ENCODE measurements around the gene STUB1. TPM values are rescaled to one million over a fixed set of nuclear protein-coding genes. Genes with fewer than 3 reads are reported as not detected.

STUB1 gene
- total and polyA plus RNA-seq, 2 experiments from 2014 or later, result 91.7 to 108 TPM

DNA sequence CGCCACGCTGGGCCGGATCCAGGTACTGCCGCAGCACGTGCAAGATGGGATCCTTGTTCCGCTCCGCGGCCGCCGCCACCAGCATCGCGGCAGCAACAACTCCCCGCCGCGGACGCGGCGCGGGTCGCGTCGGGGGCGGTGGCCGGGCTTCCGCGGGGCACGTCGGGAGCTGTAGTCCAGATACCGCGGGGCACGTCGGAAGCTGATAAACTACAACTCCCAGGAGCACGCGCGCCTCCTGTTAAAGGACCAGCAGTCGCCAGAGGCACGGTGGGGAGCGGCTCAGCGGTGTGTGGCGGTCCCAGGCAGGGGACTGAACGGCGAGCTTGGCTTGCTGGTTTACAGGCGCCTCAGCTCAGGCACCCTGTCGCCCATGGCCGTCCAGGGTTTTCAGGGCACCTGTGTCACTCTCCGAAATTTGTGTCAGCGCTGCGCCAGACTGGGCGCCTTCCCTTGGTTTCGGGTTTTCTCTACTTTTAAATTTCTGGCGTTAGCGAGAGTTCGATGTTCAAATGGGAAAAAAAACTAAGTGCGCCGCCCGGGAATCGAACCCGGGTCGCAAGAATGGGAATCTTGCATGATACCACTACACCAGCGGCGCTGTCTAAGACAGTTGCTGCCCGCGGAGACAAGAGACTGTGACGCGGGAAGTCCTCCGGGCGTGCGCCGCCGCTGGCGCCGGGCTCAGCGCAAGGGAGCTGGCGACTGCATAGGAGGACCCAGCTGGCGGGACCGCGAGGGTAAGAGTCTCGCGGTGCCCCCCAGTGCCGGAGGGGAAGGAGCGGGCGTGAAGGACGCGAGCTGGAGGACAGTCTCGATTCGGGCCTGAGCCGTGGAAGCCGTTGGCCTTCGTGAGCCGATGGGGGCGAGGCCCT lies 43.8 kb upstream of the STUB1 start, which contains the start of gene METTL26:
Gene METTL26 (minus strand): TSS at position 100 of the 875 bp plus-strand sequence. CDS start 15 bp downstream, at position 85.
- Histone ChIP-seq H2AFZ (peak within 1 kb of the TSS; percentile 81; the same call in 1 of the 2 replicates), H3F3A (replicated peaks; ENCODE audit: low read depth) (0 out of 2 replicates have a peak, but pooled peaks cover 6% of the 10 kb centered on the region), H3K36me3 (ENCODE audit: insufficient read depth) (no peaks in the 10 kb centered on the region), H3K79me2 (replicated peaks; ENCODE audit: insufficient read depth) (no peaks in the 10 kb centered on the region; the same call in 1 of the 2 replicates), H3K27me3 (ENCODE audit: insufficient read depth) (no peaks in the 10 kb centered on the region), H3K4me3 (peak within 1 kb of the TSS; percentile 95), H3K4me2 (peak within 1 kb of the TSS; percentile 97), H3K9me2 (ENCODE audit: insufficient read depth) (no peaks in the 10 kb centered on the region), H4K20me1 (replicated peaks; ENCODE audit: insufficient read depth) (no peaks in the 10 kb centered on the region), H3K27ac (ENCODE audit: low read depth) (0 out of 2 replicates have a peak within 1 kb of the TSS, but pooled peaks have one; percentile 20), H3K4me1 (ENCODE audit: insufficient read depth) (peaks cover 19% of the 10 kb centered on the region)
- Mint-ChIP-seq H3K27ac (peak within 1 kb of the TSS; percentile 89), H3K4me1 (peaks cover 20% of the 10 kb centered on the region), H3K36me3 (ENCODE audit: low read depth) (no peaks in the 10 kb centered on the region), H3K4me3 (peak within 1 kb of the TSS; percentile 89), H3K27me3 (ENCODE audit: insufficient read depth, low read depth, poor library complexity) (peaks cover 18% of the 10 kb centered on the region), H3K9me3 (peaks cover 4% of the 10 kb centered on the region; the same call in 2 of the 3 replicates)
- DNase-seq (ENCODE audit: low spot score) (peak; percentile 98), ATAC-seq (peak; percentile 75)
- TF ChIP-seq ETS1 (IDR thresholded peaks at IDR 0.05), result peak; percentile 97
- no peak for TF ChIP-seq NANOG (IDR thresholded peaks at IDR 0.05; ENCODE audit: borderline replicate concordance)
- TF ChIP-seq ZNF114 (CRISPR knock-in tag; IDR thresholded peaks at IDR 0.05), result no peak
- TF ChIP-seq EZH2 (IDR thresholded peaks at IDR 0.05; ENCODE audit: low read depth, unreplicated experiment), result no peak
- TF ChIP-seq POLR2AphosphoS5 (IDR thresholded peaks at IDR 0.05; ENCODE audit: low read depth), result peak; percentile 89
- no peak for TF ChIP-seq ZNF462 (CRISPR knock-in tag; IDR thresholded peaks at IDR 0.05)
- no peak for TF ChIP-seq ZNF331 (CRISPR knock-in tag; IDR thresholded peaks at IDR 0.05; ENCODE audit: low read depth)
- TF ChIP-seq, protein P1, sequence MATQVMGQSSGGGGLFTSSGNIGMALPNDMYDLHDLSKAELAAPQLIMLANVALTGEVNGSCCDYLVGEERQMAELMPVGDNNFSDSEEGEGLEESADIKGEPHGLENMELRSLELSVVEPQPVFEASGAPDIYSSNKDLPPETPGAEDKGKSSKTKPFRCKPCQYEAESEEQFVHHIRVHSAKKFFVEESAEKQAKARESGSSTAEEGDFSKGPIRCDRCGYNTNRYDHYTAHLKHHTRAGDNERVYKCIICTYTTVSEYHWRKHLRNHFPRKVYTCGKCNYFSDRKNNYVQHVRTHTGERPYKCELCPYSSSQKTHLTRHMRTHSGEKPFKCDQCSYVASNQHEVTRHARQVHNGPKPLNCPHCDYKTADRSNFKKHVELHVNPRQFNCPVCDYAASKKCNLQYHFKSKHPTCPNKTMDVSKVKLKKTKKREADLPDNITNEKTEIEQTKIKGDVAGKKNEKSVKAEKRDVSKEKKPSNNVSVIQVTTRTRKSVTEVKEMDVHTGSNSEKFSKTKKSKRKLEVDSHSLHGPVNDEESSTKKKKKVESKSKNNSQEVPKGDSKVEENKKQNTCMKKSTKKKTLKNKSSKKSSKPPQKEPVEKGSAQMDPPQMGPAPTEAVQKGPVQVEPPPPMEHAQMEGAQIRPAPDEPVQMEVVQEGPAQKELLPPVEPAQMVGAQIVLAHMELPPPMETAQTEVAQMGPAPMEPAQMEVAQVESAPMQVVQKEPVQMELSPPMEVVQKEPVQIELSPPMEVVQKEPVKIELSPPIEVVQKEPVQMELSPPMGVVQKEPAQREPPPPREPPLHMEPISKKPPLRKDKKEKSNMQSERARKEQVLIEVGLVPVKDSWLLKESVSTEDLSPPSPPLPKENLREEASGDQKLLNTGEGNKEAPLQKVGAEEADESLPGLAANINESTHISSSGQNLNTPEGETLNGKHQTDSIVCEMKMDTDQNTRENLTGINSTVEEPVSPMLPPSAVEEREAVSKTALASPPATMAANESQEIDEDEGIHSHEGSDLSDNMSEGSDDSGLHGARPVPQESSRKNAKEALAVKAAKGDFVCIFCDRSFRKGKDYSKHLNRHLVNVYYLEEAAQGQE (IDR thresholded peaks at IDR 0.05; ENCODE audit: unreplicated experiment), result no peak
- TF ChIP-seq CREB1 (CRISPR knock-in tag; IDR thresholded peaks at IDR 0.05; ENCODE audit: low read depth), result peak; percentile 64; the same call in 1 of the 2 replicates
- TF ChIP-seq EZH2phosphoT487 (IDR thresholded peaks at IDR 0.05; ENCODE audit: unreplicated experiment), result no peak
- no peak for TF ChIP-seq STAT1 (IDR thresholded peaks at IDR 0.05; ENCODE audit: unreplicated experiment)
- TF ChIP-seq JUNB (IDR thresholded peaks at IDR 0.05; ENCODE audit: unreplicated experiment), result no peak
- TF ChIP-seq, protein P2, sequence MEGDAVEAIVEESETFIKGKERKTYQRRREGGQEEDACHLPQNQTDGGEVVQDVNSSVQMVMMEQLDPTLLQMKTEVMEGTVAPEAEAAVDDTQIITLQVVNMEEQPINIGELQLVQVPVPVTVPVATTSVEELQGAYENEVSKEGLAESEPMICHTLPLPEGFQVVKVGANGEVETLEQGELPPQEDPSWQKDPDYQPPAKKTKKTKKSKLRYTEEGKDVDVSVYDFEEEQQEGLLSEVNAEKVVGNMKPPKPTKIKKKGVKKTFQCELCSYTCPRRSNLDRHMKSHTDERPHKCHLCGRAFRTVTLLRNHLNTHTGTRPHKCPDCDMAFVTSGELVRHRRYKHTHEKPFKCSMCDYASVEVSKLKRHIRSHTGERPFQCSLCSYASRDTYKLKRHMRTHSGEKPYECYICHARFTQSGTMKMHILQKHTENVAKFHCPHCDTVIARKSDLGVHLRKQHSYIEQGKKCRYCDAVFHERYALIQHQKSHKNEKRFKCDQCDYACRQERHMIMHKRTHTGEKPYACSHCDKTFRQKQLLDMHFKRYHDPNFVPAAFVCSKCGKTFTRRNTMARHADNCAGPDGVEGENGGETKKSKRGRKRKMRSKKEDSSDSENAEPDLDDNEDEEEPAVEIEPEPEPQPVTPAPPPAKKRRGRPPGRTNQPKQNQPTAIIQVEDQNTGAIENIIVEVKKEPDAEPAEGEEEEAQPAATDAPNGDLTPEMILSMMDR (conservative IDR thresholded peaks at IDR 0.05; ENCODE audit: low read depth in 2 of 2), result no peak

Measured in GM23338 (cell line).